GM19468 (cell line): ENCODE results near the gene C16orf87.

Experiments
- ATAC-seq: cut with Tn5 transposase; IDR thresholded peaks from one replicate; pipeline ENCODE4 v1.9.1; 2021; ENCODE audit warnings: mild to moderate bottlenecking, moderate library complexity, moderate number of reproducible peaks; ENCODE audit not compliant: unreplicated experiment; ENCODE audit errors: extremely low read depth

The C16orf87 gene

DNA sequence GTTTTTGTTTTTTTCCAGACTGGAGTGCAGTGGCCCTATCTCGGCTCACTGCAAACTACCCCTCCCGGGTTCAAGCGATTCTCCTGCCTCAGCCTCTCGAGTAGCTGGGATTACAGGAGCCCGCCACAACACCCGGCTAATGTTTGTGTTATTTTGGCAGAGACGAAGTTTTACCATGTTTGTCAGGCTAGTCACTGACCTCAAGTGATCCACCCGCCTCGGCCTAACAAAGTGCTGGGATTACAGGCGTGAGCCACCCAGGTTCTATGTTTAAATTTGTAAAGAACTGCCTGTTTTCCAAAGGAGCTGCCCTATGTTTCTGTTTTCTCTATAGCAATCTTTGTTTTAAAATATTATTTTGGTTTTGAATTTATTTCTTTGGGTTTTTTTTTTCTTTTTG lies 13.8 kb upstream of the C16orf87 start:
- ATAC-seq, result no peak

DNA sequence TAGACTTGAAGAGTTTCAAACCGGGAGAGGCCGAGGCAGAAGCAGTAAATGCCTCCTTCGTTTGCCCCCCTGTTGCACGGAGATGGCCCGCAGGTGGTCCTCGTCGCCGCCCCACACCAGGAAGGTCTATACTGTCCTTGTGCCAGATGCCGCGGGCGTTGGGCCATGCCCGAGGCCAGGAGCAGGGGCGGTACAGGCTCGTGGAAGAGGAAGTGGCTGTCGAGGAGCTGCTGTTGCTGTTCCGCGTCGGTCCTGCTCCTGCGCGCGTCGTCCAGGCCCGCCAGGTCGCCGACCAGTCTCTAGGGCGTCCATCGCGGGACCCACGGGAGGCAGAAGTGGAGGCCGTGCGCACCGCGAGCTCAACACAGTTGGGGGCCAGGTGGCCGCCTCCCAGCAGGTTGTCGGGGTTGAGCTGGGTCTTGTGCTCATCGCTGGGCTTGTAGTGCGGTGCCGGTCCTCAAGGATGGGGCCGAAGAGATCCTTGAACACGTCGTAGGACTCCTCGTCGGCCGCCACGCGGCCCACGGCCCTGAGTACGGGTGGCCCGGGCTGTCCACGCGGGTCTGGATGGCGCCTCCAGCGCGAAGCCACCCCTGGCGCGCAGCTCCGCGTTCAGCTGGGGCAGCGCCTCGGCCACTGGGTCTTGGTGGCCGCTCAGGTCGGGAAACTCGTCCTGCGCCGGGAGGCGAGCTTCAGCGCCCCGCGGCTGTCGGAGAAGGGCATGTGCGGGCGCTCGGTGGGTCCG lies 13.1 kb upstream of the C16orf87 start:
- ATAC-seq, result no peak

DNA sequence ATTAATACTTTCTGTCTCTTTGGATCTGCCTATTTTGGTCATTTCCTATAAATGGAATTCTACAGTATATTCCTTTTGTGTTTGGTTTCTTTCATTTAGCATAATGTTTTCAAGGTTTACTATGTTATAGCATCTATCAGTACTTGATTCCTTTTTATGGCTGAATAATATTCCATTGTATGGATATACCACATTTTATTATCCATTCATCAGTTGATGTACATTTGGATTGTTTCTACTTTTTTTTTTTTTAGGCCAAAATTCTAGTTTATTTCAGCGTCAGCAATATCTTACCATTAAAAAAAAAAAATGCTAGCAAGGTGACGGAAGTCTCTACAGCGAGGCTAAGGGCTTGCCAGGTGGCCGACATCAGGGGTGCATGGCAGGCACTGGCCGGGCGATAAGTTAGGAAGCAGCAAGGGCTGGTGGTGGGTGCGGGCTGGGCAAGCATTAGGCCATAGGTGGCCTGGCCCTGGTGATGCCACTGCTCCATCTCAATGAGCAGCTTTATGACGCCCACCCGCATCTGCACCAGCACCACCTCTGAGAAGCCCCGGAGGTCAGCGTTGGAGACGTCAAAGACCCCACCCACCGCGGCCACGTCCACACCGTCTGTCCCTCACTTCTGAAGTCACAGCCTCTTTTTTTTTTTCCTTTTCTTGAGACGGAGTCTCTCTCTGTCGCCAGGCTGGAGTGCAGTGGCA lies 11.4 kb upstream of the C16orf87 start:
- no peak for ATAC-seq

DNA sequence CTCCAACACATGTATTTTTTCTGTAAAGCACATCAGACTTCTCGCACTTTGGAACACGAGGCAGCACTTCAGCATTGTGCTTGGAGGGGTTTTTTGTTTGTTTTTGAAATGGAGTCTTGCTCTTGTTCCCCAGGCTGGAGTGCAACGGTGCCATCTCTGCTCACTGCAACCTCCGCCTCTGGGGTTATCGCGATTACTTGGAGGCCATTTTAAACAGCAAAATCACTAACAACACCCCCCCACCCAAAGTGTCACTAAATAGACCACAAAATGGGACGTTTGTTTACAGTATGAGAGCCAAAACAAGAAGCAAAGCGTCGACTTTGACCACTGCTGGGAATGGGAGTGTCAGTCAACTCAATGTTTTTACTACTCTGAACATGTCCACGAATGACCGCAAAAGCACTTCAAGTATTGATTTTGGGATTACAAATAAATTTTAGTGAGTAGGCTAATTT lies 9.0 kb upstream of the C16orf87 start:
- no peak for ATAC-seq

DNA sequence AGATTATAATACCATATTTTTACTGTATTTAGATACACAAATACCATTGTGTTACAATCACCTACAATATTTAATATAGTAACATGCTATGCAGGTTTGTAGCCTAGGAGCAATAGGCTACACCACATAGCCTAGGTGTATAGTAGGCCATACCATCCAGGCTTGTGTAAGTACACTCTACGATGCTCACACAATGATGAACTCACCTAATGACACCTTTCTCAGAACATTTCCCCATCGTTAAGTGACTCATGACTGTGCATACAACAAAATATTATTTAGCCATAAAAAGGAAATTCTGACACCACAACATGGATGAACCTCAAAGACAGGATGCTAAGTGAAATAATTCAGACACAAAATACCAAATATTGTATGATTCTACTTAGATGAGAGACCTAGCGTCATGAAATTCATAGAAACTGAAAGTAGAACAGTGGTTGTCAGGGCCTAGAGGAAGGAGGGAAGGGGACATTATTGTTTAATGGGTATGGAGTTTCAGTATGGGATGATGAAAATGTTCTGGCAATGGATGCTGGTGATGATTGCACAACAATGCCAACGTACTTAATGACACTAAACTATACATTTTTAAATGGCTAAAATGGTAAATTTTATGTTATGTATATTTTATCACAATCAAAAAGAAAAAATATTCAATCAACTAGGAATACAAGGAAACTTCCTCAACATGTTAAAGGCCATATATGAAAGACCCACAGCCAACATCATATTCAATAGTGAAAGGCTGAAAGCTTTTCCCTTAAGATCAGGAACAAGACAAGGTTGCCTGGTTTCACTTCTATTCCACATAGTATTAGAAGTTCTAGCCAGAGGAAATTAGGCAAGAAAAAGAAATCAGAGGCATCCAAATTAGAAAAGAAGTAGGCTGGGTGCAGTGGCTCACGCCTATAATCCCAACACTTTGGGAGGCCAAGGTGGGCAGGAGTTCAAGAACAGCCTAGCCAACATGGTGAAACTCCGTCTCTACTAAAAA lies 5.9 kb upstream of the C16orf87 start:
- no peak for ATAC-seq

DNA sequence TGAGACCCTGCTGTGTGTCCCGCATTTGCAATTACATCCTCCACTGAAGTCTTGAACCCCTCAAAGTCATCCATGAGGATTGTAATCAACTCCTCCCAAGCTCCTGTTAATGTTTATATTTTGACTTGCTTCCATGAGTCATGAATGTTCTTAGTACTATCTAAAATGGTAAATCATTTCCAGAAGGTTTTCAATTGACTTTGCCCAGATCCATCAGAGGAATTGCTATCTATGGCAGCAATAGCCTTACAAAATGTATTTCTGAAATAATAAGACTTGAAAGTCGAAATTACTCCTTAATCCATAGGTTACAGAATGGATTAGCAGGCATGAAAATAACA lies 2.5 kb upstream of the C16orf87 start:
- ATAC-seq, result no peak

DNA sequence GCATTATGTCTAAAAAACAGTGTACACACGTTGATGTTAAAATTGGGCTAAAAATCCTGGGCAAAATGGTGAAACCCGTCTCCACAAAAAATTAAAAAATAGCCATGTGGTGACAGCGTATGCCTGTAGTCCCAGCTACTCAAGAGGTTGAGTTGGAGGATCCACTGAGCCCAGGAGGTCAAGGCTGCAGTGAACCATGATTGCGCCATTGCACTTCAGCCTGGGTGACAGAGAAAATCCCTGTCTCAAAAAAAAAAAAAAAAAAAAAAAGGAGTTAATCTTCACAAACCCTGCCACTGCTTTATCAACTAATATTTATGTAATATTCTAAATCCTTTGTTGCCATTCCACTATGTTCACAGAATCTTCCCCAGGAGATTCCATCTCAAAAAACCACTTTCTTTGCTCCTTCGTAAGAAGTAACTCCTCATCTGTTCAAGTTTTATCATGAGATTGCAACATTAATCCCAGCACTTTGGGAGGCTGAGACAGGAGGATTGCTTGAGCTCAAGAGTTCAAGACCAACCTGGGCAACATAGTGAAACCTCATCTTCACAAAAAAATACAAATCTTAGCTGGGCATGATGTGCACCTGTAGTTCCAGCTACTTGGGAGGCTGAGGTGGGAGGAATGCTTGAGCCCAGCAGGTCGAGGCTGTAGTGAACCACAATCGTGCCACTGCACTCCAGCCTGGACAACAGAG lies 1.9 kb upstream of the C16orf87 start:
- no peak for ATAC-seq

DNA sequence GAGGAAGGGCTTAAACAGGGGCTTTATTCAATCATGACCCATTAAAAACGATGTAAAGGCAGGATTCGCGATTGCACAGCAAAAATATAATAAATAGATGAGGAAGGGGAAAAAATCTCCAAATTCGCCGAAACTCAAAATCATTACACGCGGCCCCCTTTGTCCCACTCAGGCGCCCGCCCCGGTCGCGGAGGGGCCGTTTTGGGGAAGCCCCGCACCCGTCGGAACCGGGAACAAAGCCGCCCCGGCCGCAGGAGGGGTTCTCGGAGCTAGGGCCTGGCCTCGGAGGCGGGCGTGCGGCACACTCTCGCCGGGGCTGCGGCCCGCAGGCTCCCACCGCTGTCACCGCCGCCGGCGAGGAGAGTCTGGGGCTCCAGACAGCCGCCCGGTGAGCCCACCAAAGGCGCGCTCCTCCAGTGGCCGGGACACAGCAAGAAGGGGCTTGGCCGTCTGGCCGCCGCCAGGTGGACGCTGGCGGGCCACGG lies 521 bp downstream of the C16orf87 start:
- peak; percentile 0 for ATAC-seq

DNA sequence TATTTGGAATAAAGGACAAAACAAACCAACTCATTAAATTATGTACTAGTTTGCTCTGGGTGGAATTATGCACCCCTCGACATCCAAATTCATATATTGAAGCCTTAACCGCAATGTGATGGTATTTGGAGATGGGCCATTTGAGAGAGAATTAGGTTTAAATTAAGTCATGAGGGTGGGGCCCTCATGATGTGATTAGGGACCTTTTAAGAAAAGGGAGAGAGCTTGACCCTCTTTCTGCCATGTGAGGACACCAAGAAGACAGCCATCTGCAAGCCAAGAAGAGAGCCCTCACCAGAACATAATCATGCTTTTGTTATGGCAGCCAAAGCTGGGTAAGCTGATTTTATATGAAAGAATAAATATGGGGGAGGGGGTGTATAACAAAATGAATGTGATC lies 2.0 kb downstream of the C16orf87 start:
- ATAC-seq, result no peak

DNA sequence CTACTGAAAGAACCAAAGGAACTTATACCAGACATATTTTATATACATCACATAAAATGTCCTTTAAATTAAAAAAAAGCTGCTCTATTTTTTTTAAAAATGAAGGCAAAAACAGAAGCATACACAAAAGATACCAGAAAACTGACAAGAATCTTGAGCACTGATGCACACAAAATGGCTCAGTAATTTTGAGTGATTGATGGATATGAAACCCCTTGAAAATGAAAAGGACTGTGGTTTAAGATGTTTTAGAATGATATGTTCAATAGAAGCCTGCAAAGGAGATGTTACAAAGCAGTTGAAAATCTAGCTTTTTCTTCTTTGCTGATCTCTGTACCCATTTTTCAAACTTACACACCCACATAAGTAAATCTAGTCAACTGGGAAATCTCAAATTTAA lies 2.7 kb downstream of the C16orf87 start:
- ATAC-seq, result no peak

DNA sequence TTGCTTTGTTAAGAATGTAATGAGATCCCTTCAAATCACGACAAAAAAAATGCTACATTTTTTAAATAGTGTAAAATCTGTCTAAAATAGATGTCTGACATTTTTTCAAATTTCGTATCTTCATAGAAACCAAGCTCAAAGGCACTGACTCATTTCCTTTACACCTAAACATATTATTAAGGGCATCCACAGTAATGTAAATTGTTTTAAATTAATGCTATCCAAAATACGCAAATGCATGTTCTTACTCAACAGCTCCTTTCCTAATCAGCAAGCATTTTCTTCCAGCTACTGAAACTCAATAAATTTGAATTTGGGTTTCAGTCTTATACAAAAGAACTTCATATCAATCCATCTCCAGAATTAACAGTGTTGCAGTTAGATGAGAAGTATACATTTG lies 4.3 kb downstream of the C16orf87 start:
- ATAC-seq, result no peak

DNA sequence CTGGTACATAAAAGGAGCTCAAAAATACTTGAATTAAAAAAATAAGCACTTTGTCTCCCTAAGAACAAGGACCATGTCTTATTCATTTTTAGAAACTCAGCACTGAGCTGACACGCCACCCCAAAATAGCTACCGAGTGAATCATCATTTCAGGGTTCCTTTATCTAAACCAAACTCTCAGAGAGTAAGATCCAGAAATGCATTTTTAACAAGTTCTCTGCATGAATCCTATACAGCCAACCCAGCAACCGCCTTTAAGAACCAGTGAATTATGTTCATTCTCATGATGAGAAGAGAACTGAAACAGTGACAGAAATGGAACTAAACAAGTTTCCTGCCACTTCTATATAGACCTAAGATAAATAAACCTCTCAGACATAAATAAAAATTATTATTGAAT lies 8.7 kb downstream of the C16orf87 start:
- peak; percentile 76 for ATAC-seq

DNA sequence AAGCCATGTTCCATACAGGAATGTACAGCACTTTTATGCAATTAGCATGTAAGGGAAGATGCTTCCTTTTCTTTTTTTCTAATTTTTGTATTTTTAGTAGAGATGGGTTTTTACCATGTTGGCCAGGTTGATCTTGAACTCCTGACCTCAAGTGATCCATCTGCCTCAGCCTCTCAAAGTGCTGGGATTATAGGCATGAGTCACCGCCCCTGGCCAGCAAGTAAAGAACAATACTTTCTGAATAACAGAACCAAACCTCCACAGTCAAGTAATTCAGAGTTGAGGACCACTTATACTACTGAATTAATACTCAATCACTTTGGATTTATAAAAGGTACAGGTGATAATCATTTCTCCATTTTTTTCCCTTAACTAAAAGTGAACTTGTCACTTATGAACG lies 13.0 kb downstream of the C16orf87 start:
- no peak for ATAC-seq

DNA sequence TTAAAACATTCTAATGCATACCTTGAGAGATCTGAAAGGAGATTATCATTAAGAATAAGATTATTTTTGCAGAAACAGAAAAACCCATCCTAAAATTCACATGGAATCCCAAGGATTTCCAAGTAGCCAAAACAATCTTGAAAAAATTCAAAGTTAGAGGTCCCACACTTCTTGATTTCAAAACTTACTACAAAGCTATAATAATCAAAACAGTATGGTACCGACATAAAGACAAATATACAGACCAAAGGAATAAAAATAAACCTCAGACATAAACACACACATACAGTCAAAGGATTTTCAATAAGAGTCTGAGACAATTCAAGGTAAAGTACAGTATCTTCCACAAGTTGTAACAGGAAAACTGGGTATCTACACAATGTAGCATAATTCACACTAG lies 16.2 kb downstream of the C16orf87 start:
- ATAC-seq, result no peak

DNA sequence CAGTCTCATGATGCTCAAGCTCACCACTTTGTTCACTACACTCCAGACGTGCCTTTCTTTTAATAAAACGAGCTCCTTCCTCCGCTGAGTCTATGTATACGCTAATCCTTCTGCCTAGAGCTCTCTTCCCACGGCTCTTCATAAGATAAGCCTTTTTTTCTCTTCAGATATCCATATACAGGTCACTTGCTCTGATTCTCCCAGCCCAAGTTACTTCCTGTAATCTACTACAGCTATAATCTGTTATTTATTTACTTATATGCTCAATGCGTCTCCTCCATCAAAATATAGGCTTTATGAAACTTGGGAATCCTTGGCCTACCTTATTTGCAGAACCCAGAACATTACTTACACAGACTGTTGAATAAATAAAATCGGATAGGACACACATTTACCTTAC lies 17.4 kb downstream of the C16orf87 start:
- ATAC-seq, result no peak

DNA sequence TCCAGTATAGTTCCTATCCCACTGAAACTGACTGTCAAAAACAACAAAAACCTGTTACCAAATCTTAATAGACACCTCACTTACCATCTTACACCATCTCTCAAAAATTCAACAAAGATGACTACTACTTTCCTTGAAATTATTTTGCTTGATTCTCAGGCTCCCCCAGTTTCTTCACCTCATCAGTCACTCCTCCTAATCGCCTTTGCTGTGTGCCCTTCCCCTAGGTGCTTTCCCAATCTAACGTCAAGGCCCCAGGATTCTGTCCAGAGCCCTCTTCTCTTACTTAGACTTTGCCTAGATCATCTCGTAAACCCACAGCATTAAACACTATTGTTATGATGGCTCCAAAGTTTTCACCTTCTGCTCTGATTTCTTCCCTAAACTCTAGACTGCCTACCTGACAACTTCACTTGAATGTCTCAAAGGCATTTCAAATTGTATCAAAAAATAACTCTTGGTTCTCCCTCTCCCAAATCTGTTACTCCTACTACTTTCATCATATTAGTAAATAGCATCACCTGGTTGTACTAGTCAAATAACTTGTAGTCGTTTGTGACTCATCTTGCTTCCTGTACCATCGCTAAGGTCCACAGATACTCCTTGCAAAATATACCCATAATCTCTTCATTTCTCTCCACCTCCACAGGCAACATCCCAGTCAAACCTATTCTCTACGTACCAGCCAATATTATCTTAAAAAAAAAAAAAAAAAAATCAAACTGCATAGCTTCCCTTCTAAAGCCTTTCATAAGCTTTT lies 18.0 kb downstream of the C16orf87 start:
- no peak for ATAC-seq

DNA sequence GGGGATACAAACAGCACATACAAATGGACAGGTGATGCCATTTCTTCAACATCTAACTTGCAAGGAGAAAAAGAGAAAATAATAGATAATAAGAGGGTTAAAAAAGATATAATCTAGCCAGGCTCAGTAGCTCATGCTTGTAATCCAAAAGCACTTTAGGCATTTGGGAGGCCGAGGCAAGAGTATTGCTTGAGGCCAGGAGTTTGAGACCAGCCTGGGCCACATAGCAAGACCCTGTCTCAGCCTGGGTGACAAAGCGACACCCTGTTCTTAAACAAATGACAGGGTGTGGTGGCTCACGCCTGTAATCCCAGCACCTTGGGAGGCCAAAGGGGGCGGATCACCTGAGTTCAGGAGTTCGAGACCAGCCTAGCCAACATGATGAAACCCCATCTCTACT lies 19.3 kb downstream of the C16orf87 start:
- ATAC-seq, result no peak

DNA sequence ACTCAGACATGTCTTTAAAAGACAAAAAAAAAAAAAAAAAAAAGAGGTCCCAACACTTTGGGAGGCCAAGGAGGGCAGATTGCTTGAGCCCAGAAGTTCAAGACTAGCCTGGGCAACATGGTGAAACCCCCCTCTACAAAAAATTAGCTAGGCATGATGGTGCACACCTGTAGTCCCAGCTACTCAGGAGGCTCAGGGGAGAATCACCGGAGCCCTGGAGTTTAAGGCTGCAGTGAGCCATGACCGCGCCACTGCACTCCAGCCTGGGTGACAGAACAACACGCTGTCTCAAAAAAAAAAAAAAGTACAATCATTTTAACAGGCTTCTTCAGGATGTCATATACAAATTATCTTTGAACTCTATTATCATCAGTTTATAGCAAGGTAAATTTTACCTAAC lies 22.0 kb downstream of the C16orf87 start:
- ATAC-seq, result no peak

DNA sequence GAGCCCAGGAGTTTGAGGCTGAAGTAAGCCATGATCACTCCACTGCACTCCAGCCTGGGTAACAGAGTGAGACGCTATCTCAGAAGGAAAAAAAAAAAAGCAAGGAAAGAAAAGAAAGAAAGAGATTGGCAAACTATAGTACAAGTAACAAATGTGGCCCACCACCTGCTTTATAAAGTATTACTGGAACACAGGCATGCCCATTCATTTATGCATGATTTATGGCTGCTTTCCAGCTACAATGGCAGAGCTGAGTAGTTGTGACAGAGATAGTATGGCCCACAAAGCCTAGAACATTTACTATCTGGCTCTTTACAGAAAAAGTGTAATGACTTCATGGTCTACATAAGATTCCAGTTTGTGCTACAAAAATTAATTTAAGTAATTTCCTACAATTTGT lies 23.6 kb downstream of the C16orf87 start:
- no peak for ATAC-seq
